NCI-H1417 treated with DMSO at 0.1 percent for 48 hours (cell line): ENCODE measurements around the gene EML6.

Experiments
- DNase-seq: peaks from one replicate; lab custom pipeline; 2025; lab: John Stamatoyannopoulos, UW

EML6 gene

GRCh38 chr2:54945391-54946219 lies 222.1 kb downstream of the EML6 start:
- no peak for DNase-seq

DNA sequence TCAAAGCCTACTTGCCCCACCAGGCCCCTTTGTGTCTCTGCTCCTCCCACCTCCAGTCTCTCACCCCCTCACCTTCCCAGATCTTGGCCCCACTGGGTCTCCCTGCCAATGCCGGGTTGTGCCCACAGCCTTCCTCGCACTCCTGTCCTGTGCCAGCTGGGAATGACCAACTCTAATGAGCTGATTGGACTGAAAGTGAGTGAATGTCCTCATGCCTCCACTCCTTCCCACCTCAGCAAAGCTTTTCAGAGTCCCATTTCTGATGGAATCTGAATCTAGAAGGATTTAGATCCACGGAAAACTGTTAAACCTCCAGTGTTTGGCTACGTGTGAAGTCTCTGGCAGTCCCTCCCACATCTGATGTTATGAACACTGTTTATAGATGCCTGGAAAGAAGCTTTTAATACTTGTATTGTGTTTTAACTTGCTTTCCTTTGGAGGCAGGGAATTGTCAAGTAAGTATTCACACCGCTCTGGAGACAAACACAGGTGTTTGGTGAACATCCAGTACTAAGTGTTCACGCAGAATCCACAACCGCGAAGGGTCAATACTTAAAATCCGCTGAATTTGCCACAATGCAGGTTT lies 222.9 kb downstream of the EML6 start:
- no peak for DNase-seq

- no peak for DNase-seq
Measured at GRCh38 chr2:54947136-54947535, 223.7 kb downstream of the EML6 start.

- no peak for DNase-seq
Measured at GRCh38 chr2:54947646-54948045, 224.2 kb downstream of the EML6 start.

GRCh38 chr2:54948120-54948519 lies 224.7 kb downstream of the EML6 start:
- no peak for DNase-seq

- DNase-seq: no peak
Measured at GRCh38 chr2:54949431-54949830, 226.0 kb downstream of the EML6 start.

DNA sequence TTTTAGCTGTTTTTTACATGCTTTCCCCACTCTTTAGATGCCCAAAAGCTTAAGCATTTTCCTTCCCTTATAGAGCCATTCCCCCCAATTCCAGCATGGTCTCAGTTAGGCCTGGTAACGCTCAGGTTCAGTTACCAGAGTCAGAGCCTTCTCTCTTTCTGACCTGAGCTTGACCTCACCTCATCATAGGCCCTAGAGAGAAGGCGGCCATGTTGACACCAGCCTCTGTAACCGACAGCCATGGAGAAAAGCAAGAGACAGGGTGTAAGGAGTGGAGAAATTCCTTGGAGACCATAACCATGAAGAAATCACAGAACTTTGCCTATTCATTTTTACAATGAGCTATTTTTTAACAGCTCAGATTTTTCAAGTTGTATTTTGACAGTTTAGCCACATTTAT lies 227.3 kb downstream of the EML6 start:
- DNase-seq: no peak

GRCh38 chr2:54952425-54952824 lies 229.0 kb downstream of the EML6 start:
- no peak for DNase-seq

DNA sequence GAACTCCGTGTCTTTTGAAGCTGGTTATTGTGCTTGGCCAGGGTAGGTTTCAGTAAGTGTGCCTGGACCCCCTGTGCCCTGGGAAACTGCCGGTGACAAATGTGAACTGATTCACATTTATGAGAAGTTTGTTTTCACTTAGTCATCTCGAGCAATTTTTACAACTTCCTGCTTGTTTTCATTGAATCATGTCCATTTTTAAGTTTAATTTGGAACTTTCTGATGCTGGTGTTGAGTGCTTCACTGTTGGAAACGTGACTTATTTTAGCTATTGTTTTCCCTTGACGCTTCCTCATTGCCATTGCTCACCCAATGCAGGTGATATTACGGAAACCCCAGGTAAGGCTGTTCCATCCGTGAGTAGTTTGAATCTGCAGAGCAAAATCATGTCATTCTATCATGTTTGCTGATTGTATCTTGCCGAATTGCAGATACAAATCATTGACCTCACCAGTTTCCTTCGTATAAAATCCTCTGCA lies 229.6 kb downstream of the EML6 start:
- DNase-seq: no peak

- DNase-seq: no peak
Measured at GRCh38 chr2:54954158-54954557, 230.7 kb downstream of the EML6 start.

DNA sequence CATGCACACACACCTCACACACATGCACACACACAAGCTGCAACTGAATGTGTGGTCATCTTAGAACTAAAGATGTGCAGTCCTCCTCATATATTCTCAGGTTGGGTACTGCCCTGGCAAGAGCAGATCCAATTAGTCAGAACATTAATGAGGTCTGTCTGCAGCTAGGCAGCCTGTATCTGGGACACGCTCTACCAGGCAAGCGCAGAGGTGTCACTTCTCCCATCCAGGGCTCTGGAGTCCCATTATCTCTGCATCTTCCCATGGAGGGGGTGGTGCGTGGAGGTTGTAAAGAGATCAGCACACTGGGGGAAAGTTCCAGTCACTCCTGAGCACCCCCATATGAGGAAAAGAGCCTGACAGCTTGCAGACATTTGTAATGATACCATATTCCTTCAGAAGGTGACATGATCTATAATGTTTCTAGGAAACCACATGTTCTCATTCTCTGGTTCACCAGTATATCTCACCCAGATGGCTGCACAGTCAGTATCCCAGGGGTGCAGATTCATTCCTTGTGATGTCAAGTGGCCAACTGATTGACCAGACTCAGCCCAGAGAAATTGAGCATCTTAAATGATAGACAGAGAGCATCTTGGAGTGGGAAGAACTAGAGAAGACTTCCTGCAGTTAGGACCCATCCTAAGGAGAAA lies 231.4 kb downstream of the EML6 start:
- DNase-seq: no peak

DNA sequence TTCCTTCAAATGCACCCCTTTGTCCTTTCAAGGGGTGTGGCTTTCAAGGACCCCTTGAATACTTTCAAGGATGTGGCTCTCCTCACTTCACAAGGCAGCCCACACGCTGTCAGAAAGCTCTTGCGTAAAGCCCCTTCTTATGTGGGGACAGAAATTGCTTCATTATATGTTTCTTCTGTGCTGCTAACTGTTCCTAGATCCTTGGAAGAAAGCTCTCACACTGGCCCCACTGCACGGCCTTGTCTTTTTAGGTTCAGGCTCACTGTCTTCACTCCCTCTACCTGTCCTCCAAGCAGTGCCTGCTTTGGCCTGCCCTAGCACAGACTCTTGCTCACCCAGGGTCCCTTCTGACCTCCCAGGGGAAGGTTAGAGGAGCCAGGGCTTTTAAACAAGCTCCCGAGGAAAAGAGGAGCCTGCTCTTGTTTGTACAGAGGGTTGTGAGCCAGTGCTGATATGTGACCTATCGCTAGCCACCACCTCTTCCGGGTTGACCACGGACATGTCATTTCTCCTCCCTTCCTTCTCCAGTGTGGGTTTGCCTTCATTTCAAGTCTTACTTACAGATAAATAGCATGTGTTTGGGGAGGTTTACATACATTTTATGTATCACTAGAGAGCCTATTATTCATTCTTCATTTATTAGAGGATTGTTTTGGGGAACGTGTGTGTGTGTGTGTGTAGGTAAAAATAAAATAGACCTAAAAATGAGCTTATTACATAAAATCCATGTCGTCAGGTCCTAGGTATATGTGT lies 232.1 kb downstream of the EML6 start:
- no peak for DNase-seq

GRCh38 chr2:54956111-54956627 lies 232.7 kb downstream of the EML6 start:
- DNase-seq: no peak

GRCh38 chr2:54957321-54957999 lies 234.0 kb downstream of the EML6 start:
- no peak for DNase-seq

GRCh38 chr2:54958717-54959371 lies 235.4 kb downstream of the EML6 start:
- DNase-seq: no peak

- DNase-seq: no peak
Measured at GRCh38 chr2:54960164-54960563, 236.7 kb downstream of the EML6 start.

DNA sequence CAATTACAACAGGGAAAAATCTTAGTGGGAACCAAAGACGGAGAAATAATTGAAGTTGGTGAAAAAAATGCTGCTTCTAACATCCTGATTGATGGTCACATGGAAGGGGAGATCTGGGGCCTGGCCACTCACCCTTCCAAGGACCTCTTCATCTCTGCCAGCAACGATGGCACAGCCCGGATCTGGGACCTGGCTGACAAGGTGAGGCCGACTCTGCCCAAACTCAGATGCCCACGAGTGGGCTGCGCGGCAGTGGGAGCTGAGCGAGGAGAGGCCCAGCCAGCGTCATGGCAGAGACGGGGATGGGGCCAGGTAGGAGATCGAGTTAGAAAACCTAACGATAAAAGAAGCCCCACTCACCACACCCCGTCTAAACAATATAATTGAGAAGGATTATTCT lies 239.0 kb downstream of the EML6 start:
- DNase-seq: no peak

DNA sequence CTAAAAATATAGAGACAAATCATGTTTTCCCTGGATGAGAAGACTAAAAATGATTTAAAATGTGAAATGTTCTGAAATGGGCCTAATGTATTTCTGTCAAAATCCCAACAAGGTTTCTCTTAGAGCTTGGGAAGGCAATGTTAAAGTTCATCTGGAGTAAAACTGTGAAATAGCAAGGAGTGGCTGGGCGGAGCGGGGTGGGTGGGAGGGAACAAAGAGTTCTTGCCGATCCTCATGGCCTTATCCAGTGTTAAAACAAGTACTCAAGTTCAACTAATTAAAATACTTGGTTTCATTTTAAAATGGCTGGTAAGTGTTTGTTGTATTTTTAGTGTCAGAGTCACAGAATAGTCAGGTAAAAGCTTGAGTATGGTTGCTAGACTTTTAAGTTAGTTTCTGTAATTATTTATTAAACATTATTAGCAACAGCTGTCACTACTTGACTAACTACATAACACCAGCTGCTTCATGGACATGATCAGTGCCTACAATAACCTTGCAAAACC lies 239.5 kb downstream of the EML6 start:
- no peak for DNase-seq

- DNase-seq: no peak
Measured at GRCh38 chr2:54963476-54963875, 240.0 kb downstream of the EML6 start.

DNA sequence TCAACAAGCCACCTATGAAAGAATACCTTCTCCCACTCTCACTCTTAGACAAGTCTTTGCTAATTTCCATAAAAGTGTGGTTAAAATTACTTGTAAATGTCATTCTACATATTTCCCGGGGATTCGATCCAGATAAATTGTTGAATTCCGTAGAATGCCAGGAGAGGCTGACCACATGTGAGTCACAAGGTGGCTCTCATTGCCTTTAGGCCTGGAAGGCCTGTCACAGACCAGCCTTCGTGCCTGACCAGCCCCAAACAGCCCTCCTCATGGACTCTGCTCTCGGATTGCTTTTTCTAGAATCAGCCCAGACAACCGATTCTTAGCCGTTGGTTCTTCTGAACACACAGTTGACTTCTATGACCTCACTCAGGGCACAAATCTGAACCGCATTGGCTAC lies 240.8 kb downstream of the EML6 start:
- no peak for DNase-seq

DNA sequence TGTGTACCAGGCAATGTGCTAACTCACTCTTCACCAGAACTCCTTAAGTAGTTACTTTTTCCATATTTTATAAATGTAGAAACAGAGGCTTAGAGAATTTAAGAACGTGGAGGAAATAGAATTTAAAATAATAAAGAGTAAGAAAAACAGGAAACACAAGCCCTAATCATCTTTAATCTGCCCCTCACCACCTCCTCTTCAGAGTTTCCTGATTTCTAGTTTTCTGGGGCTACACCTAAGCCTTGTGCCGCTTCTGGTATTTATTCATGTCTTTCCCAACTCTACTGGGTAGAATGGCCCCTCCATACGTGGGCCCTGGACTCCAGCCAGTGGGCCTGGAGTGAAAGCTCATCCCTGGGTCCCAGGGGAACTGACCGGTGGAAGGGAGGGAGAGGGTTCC lies 241.4 kb downstream of the EML6 start:
- DNase-seq: no peak
